Endodermal cell (in vitro differentiated cells): Measurements from ENCODE around the gene EVA1B. TPM values are rescaled to one million over a fixed set of nuclear protein-coding genes. Genes with fewer than 3 reads are reported as not detected.
A peak's percentile ranks its signal among the peaks of the same experiment; 100 is the strongest.

ENCODE experiments used
- DNase-seq: peaks from one replicate; pipeline ENCODE4 v3.0.0-alpha.2; 2017
- H3K27ac ChIP-seq: 2 replicates; pipeline ENCODE4 v1.5.1; 2013; ENCODE audit warnings: mild to moderate bottlenecking, low read depth, low read length, moderate library complexity
- H3K27me3 ChIP-seq: 2 replicates; pipeline ENCODE4 v1.6.1; 2013; ENCODE audit warnings: mild to moderate bottlenecking, low read length, moderate library complexity; ENCODE audit not compliant: insufficient read depth, control insufficient read depth, poor library complexity, severe bottlenecking
- H3K36me3 ChIP-seq: 2 replicates; pipeline ENCODE4 v1.7.0; 2013; ENCODE audit warnings: mild to moderate bottlenecking, low read length, moderate library complexity; ENCODE audit not compliant: control insufficient read depth, insufficient read depth
- H3K4me1 ChIP-seq: one replicate; pipeline ENCODE4 v1.7.0; 2013; ENCODE audit warnings: low read length; ENCODE audit not compliant: control insufficient read depth, insufficient read depth
- H3K4me3 ChIP-seq: 2 replicates; pipeline ENCODE4 v1.5.1; 2013; ENCODE audit warnings: mild to moderate bottlenecking, low read length, moderate library complexity
- H3K9ac ChIP-seq: 2 replicates; pipeline ENCODE4 v1.6.1; 2013; ENCODE audit warnings: mild to moderate bottlenecking, low read length, moderate library complexity; ENCODE audit not compliant: poor library complexity, severe bottlenecking; ENCODE audit errors: extremely low read depth
- H3K9me3 ChIP-seq: 2 replicates; pipeline ENCODE4 v1.6.1; 2013; ENCODE audit warnings: mild to moderate bottlenecking, low read length, moderate library complexity; ENCODE audit not compliant: control insufficient read depth
- H3K27ac Mint-ChIP-seq: 2 replicates; pipeline ENCODE4 v1.8.0; 2020; ENCODE audit warnings: mixed read lengths
- H3K27me3 Mint-ChIP-seq: 2 replicates; pipeline ENCODE4 v1.8.0; 2021; ENCODE audit warnings: mild to moderate bottlenecking, mixed read lengths; ENCODE audit not compliant: insufficient read depth
- H3K36me3 Mint-ChIP-seq: 2 replicates; pipeline ENCODE4 v1.8.0; 2020; ENCODE audit warnings: low read depth, mixed read lengths
- H3K4me1 Mint-ChIP-seq: 2 replicates; pipeline ENCODE4 v1.8.0; 2020; ENCODE audit warnings: mixed read lengths
- H3K4me3 Mint-ChIP-seq: 2 replicates; pipeline ENCODE4 v1.8.0; 2020; ENCODE audit warnings: mild to moderate bottlenecking, moderate library complexity, mixed read lengths
- H3K9me3 Mint-ChIP-seq: 2 replicates; pipeline ENCODE4 v1.8.0; 2020; ENCODE audit warnings: mild to moderate bottlenecking, mixed read lengths
- whole genome bisulfite sequencing, 2 experiments: methylation state at CpG; one replicate each; pipeline versions ENCODE4 v1.1.5 to v1.1.7; 2013; ENCODE audit warnings: missing lambda C conversion rate in 2 of 2, mixed read lengths in 1 of 2; ENCODE audit not compliant: insufficient coverage in 1 of 2, insufficient read length in 1 of 2; 5-methylcytosine and 5-hydroxymethylcytosine counted together
- total RNA-seq, 2 donors: library from RNA; stranded (reverse); fragmentation: NEBNext Ultra II Directional in 1 of 2; extraction: Animal tissue kit (Norgen Biotek cat#: 25700) in 1 of 2; gene quantifications; 2 replicates in 1 of 2; 3 replicates in 1 of 2; pipeline ENCODE4 v1.2.1, GENCODE V29; 2021
- TF ChIP-seq, protein P1 (sequence below): fragments of 200-600 bp; sonication (generic); conservative IDR thresholded peaks from 2 replicates; pipeline ENCODE4 v1.5.0; 2021; ENCODE audit warnings: antibody characterized with exemption, mild to moderate bottlenecking

Gene EVA1B
- total RNA-seq, 2 donors from 2014 or later, result 14.1 to 16.3 TPM

DNA sequence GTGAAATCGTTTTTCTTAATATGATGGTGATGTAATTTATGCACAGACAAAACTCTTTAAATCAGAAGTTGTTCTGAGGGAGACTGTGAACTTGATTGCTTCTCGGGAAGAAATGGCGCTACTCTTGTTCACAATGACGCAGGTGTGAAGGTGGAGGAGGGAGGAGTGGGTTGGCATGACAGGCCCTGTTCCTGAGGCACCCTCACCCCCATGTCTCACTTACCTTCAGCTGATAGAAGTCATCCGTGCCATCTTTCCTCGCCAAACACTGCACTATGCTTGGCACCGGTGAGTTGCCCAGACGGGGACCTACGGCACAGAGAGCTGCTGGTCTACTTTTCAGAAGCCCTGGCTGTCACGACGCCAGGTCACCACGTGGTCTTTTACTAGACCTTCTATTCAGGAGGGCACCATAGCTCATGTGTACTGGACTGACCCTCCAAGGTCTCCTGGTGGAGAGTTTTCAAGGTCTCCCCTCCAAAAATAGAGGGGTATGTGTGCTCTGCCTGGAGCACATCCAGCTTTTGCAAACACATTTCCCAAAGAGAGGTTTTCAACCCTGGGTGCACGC, 35.2 kb upstream of the EVA1B start:
- TF ChIP-seq, protein P1, sequence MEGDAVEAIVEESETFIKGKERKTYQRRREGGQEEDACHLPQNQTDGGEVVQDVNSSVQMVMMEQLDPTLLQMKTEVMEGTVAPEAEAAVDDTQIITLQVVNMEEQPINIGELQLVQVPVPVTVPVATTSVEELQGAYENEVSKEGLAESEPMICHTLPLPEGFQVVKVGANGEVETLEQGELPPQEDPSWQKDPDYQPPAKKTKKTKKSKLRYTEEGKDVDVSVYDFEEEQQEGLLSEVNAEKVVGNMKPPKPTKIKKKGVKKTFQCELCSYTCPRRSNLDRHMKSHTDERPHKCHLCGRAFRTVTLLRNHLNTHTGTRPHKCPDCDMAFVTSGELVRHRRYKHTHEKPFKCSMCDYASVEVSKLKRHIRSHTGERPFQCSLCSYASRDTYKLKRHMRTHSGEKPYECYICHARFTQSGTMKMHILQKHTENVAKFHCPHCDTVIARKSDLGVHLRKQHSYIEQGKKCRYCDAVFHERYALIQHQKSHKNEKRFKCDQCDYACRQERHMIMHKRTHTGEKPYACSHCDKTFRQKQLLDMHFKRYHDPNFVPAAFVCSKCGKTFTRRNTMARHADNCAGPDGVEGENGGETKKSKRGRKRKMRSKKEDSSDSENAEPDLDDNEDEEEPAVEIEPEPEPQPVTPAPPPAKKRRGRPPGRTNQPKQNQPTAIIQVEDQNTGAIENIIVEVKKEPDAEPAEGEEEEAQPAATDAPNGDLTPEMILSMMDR, result no peak
- no peak overlapping the region for H3K9ac ChIP-seq
- H3K4me3 Mint-ChIP-seq, result no peak overlapping the region
- no peaks in the 10 kb centered on the region for H3K27me3 Mint-ChIP-seq
- no peaks in the 10 kb centered on the region for H3K4me1 Mint-ChIP-seq
- H3K4me3 ChIP-seq, result no peak overlapping the region
- H3K9me3 Mint-ChIP-seq, result no peaks in the 10 kb centered on the region
- peaks cover 67% of the 10 kb centered on the region for H3K36me3 Mint-ChIP-seq
- 92 to 97% methylated on average over 13 of the region's 13 CpGs for WGBS, 2 experiments
- peaks cover 83% of the 10 kb centered on the region for H3K36me3 ChIP-seq
- H3K27ac Mint-ChIP-seq, result no peak overlapping the region
- H3K27ac ChIP-seq, result no peak overlapping the region
- no peak for DNase-seq
- H3K9me3 ChIP-seq, result no peaks in the 10 kb centered on the region
- H3K4me1 ChIP-seq, result no peaks in the 10 kb centered on the region
- no peaks in the 10 kb centered on the region for H3K27me3 ChIP-seq

DNA sequence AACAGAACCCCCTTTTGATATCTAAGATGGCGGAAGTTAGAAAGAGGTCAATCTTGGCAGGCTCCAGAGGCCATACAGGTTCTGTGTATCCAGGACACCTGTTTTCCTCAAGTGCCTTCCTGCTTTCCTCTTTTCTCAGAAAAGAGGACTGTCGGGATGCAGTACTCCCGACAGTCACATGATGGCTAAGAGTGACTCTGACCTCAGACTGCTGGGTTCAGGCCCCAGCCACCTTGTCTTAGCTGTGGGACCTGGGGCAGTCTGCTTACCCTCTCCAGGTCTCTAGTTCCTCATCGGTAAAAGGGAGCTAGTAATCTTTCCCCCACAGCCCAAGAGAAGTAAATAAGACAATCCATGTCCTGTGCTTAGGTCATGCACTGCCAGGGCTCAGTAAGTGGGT, 32.4 kb upstream of the EVA1B start:
- Mint-ChIP-seq H3K4me1 (peaks cover 6% of the 10 kb centered on the region), H3K27ac (peak overlapping the region; percentile 49), H3K4me3 (no peak overlapping the region), H3K27me3 (no peaks in the 10 kb centered on the region), H3K9me3 (no peaks in the 10 kb centered on the region), H3K36me3 (peaks cover 67% of the 10 kb centered on the region)
- H3K36me3 ChIP-seq, result peaks cover 73% of the 10 kb centered on the region
- TF ChIP-seq, protein P1, result peak; percentile 50
- no peak overlapping the region for H3K4me3 ChIP-seq
- H3K27ac ChIP-seq, result no peak overlapping the region
- H3K9me3 ChIP-seq, result no peaks in the 10 kb centered on the region
- H3K4me1 ChIP-seq, result no peaks in the 10 kb centered on the region
- WGBS, 2 experiments, result 80 to 91% methylated on average over 4 of the region's 4 CpGs
- no peak for DNase-seq
- no peak overlapping the region for H3K9ac ChIP-seq
- H3K27me3 ChIP-seq, result no peaks in the 10 kb centered on the region

DNA sequence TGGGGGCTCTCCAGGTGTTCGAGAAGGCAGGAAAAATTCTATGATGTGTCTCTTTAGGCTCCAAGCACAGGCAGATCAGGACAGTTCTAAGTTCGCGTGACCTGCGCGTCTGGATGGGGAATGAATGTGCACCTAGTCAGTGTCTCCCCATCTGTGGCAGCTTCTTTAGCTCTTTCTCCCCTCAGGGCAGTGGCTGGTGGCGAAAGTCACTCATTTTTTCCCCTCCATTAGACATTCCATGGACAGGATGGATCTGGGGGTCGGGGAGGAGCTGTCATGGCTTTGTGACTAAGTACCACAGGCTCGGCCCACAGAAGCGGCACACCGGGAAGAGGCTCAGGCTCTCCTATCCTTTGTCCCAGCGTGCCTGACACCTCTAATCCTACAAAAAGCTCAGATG, 31.0 kb upstream of the EVA1B start:
- Histone ChIP-seq H3K27me3 (no peaks in the 10 kb centered on the region), H3K4me3 (no peak overlapping the region), H3K4me1 (no peaks in the 10 kb centered on the region), H3K9me3 (no peaks in the 10 kb centered on the region), H3K9ac (no peak overlapping the region), H3K36me3 (peaks cover 71% of the 10 kb centered on the region), H3K27ac (no peak overlapping the region)
- H3K27ac Mint-ChIP-seq, result no peak overlapping the region
- H3K4me3 Mint-ChIP-seq, result no peak overlapping the region
- H3K9me3 Mint-ChIP-seq, result no peaks in the 10 kb centered on the region
- DNase-seq, result no peak
- H3K36me3 Mint-ChIP-seq, result peaks cover 64% of the 10 kb centered on the region
- TF ChIP-seq, protein P1, result no peak
- no peaks in the 10 kb centered on the region for H3K27me3 Mint-ChIP-seq
- H3K4me1 Mint-ChIP-seq, result peaks cover 6% of the 10 kb centered on the region
- 96 to 97% methylated on average over 10 to 11 of the region's 11 CpGs for WGBS, 2 experiments
